OCI-LY7 (cell line): Measurements from ENCODE around the gene ZSWIM5.

ENCODE experiments used
- EZH2phosphoT487 ChIP-seq: fragments of 200-600 bp; sonication (generic); IDR thresholded peaks from 2 replicates; pipeline ENCODE4 v1.6.1; 2018; ENCODE audit warnings: low read depth, borderline replicate concordance, mild to moderate bottlenecking, mixed run types, antibody characterized with exemption, low read length, moderate library complexity, mixed read lengths
- TF ChIP-seq, protein P1 (sequence below): fragments of 200-600 bp; sonication (generic); conservative IDR thresholded peaks from 2 replicates; pipeline ENCODE4 v1.5.1; 2014; ENCODE audit warnings: mild to moderate bottlenecking, antibody characterized with exemption, low read length, moderate library complexity, mixed read lengths

DNA sequence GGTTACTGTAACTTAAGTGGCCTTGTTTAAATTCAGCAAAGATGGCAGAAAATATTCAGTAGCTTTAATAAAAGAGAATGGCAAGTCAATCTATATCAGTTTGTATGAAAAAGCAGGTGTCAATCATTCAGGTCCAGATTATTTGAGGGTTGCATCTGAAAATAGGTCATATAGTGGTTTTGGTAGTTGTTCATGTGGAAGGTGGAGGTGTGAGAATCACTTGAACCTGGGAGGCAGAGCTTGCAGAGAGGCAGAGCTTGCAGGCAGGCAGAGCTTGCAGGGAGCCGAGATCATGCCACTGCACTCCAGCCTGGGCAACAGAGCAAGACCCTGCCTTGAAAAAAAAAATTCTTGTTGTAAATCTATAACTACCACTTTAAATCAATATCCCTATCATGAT lies 88.6 kb downstream of the ZSWIM5 start:
- TF ChIP-seq, protein P1, sequence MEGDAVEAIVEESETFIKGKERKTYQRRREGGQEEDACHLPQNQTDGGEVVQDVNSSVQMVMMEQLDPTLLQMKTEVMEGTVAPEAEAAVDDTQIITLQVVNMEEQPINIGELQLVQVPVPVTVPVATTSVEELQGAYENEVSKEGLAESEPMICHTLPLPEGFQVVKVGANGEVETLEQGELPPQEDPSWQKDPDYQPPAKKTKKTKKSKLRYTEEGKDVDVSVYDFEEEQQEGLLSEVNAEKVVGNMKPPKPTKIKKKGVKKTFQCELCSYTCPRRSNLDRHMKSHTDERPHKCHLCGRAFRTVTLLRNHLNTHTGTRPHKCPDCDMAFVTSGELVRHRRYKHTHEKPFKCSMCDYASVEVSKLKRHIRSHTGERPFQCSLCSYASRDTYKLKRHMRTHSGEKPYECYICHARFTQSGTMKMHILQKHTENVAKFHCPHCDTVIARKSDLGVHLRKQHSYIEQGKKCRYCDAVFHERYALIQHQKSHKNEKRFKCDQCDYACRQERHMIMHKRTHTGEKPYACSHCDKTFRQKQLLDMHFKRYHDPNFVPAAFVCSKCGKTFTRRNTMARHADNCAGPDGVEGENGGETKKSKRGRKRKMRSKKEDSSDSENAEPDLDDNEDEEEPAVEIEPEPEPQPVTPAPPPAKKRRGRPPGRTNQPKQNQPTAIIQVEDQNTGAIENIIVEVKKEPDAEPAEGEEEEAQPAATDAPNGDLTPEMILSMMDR: no peak
- no peak for TF ChIP-seq EZH2phosphoT487
